ENCODE results near the gene TRABD2A.
"Not testable (repeated sequence)": the region's sequence is repeated elsewhere in the genome, so short reads cannot be mapped to it uniquely, and the experiment has no call there.

The TRABD2A gene

GRCh38 chr2:84882414-84882738 is 1.5 kb upstream of the TRABD2A start:
- in situ Hi-C loops (cut with MboI; ENCODE audit: low sequenced_read_pairs) = no loop called here

DNA sequence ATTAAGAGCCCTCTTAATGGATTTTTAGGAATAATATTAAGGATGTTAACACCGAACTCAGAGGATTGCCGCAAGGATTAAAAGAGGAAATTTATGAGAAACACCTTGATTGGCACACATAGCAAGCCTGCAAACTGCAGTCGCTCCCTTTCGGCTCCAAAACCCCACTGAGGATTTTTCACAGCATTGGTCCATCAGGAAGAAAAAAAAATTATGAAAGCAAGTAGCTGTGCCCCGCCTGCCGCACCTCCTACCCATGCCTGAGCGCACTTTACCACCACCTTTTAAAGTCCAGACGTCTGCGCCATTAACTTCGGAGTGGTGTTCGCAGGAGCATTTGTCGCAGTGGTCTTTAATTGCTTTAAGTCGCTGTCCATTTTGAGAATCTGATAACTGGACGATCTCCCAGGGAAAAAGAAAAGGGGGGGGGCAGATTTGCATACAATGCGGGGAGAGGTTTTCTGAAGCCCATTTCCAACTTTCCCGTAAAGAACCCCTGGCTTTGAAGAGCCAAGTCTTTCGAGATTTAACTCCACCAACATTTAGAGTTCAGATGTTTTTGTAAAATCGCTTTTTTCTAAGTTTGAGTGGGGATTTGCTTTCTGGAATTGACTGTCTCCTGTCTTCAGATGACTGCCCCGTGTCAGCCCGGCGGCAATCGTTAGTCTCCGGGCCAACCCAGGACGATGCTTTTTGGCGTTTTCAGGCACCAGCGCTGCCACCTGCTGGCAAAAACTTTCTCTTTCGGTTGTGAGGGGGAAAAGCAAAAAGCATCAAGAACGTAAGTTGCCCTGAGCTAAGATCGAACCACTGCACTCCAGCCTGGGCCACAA is 913 bp upstream of the TRABD2A start:
- in situ Hi-C loops (cut with MboI; ENCODE audit: low sequenced_read_pairs) = no loop called here

GRCh38 chr2:84880395-84880644 is 564 bp downstream of the TRABD2A start:
- in situ Hi-C loops (cut with MboI; ENCODE audit: low sequenced_read_pairs) = no loop called here

DNA sequence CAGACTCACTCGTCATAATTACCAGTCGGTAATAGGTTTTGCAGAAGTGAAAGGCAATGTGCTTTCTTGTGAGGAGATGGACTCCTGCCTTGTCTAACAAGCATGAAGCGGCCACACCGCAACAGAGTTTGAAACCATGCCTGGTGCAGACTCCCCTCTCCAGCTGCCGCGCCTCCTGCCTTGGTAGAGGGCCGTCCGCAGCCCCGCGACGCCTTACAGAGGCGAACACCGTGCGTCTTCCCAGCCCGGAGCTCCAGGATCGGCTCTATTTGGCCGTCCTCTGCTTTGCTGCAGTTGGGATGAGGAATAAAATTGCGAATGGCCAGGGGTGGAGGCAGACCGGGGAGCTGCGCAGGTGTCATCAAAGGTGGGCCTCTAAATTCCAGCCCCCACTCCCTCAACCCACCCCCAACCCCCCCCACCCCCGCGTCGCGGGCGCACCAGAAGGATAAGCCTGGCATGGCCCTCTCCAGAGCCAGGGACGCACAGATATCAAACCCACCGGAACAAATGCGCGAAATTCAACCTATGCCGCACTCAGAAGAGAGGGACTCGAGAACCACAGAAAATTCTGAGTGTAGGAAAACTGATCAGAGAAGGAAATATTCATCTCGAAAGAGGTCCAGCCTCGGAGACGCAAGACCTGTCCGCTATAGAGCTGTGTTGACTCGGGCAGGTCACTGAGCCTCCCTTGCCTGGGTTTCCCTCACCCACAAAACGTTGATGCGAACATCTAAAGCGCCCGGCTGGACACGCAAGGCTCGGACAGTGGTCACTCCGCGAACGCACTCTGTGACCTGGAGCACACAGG is 1.1 kb downstream of the TRABD2A start:
- in situ Hi-C loops (cut with MboI; ENCODE audit: low sequenced_read_pairs) = no loop called here

DNA sequence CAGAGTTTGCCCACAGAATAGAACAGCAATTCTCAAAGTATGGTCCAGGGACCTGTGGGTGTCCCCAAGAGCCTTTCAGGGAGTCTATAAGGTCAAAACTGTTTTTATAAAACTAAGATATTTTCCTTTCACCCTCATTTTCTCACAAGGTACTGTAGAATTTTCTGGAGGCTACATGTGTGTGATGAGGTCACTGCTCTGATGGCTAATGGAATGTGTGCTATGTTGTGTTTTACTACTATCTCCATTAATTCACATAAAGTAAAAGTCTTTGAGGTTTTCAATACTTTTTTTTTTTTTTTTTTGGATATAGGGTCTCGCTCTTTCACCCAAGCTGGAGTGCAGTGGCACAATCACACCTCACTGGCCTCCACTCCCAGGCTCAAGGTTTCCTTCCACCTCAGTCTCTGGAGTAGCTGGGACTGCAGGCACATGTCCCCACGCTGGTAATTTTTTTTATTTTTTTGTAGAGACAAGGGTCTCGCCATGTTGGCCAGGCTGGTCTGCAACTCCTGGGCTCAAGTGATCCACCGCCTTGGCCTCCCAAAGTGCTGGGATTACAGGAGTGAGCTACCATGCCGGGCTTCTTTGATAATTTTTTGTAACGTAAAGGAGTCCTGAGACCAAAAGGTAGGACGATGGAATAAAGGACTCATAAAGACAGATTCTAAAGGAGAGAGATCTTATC is 1.8 kb downstream of the TRABD2A start:
- in situ Hi-C loops (cut with MboI; ENCODE audit: low sequenced_read_pairs) = no loop called here

DNA sequence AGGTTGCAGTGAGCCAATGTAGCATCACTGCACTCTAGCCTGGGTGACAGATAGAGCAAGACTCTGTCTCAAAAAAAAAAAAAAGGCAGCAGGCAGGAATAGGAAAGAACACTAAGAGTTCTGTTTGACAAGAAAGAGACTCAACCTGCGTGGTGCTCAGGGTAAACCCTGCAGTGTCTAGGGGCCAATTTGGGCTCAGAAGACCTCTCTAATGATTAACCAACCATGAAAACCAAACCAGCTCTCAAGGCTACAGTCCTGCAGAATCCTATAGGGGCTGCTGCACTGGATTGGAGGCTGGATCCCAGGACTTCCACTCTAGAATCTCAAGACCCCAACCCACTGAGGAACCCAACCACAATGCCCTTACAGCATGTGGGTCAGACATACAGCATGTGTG is 2.4 kb downstream of the TRABD2A start:
- in situ Hi-C loops (cut with MboI; ENCODE audit: low sequenced_read_pairs) = no loop called here

DNA sequence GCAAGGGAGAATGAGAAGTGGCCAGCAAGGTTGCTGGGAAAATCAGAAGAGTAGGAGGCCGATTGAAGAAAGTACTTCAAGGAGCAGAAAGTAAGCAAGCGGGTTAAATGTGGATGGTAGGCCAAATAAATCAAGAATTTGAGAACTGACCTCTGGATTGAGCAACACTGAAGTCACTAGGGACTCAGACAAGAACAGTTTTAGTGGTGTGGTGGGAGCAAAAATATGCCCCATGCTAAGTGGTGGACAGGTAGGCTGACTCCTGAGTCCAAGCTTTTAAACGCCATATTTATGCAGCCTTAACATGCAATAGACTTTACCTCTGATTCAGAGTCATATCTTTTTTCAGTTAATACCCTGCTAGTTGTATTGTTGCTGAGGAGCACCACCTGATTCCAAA is 4.5 kb downstream of the TRABD2A start:
- in situ Hi-C loops (cut with MboI; ENCODE audit: low sequenced_read_pairs) = no loop called here

DNA sequence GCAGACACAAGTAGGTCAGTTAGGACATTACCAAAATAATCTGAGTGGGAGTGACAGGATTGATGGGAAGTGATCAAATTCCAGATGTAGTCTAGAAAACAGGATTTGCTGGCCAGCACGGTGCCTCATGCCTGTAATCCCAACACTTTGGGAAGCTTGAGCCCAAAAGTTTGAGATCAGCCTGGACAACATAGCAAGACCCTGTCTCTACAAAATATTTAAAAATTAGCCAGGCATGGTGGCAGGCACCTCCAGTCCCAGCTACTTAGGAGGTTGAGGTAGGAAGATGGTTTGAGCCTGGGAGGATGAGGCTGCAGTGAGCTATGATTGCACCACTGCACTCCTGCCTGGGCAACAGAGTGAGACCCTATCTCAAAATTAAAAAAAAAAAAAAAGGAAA is 5.3 kb downstream of the TRABD2A start:
- in situ Hi-C loops (cut with MboI; ENCODE audit: low sequenced_read_pairs) = not testable (repeated sequence)

DNA sequence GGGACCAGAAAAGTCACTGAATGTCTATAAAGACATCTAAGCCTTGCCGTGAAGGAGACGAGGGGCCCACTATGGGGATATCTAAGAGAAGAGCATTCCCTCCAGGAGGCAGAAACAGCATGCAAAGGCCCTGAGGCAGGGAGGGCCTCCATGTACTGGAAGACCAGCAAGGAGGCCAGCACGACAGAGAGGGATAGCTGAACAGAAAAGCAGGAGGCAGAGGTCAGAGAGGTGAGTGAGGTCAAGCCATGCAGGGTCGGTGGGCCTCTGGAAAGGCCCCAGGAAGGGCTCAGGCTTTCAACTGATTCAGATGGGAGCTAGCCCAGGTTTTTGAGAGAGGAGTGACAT is 5.7 kb downstream of the TRABD2A start:
- in situ Hi-C loops (cut with MboI; ENCODE audit: low sequenced_read_pairs) = no loop called here

DNA sequence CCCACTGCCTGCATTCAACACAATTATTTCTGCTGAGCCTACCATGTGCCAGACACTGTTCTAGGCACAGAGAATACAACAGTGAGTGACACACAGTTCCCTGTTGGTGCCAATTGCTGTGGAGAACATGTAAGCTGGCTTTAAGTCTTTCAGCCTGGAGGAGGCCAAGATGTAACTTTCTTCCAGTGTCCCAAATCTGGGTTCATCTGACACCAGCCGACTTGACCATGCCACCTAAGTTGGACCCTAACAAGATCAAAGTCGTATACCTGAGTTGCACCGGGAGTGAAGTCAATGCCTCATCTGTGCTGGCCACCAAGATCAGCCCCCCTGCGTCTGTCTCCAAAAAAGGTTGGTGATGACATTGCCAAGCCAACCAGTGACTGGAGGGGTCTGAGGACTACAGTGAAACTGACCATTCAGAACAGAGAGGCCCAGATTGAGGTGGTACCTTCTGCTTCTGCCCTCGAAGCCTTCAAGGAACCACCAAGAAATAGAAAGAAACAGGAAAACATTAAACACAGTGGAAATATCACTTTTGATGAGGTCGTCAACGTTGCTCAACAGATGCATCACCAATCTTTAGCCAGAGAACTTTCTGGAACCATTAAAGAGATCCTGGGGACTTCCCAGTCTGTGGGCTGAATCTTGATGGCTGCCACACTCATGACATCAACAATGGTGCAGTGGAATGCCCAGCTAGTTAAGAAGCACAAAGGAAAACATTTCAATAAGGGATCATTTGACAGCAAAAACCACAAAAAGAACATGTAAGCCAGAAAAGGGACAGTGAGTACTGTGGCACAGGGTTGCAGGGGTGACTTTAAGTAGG is 6.3 kb downstream of the TRABD2A start:
- in situ Hi-C loops (cut with MboI; ENCODE audit: low sequenced_read_pairs) = no loop called here

- in situ Hi-C loops (cut with MboI; ENCODE audit: low sequenced_read_pairs) = no loop called here
These were observed 7.5 kb downstream of the TRABD2A start for GRCh38 chr2:84873350-84873749.

DNA sequence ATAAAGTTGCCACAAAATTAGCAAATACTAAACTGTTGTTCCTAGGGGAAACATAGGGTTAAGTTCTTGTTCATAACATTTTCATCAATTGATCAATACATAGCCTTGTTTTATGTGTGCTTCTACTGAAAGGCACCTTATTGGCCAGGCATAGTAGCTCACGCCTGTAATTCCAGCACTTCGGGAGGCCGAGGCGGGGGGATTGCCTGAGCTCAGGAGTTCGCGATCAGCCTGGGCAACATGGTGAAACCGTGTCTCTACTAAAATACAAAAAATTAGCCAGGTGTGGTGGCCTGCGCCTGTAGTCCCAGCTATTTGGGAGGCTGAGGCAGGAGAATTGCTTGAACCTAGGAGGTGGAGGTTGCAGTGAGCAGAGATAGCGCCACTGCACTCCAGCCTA is 8.2 kb downstream of the TRABD2A start:
- in situ Hi-C loops (cut with MboI; ENCODE audit: low sequenced_read_pairs) = not testable (repeated sequence)

- in situ Hi-C loops (cut with MboI; ENCODE audit: low sequenced_read_pairs) = no loop called here
These were observed 10.6 kb downstream of the TRABD2A start for GRCh38 chr2:84870306-84870705.

DNA sequence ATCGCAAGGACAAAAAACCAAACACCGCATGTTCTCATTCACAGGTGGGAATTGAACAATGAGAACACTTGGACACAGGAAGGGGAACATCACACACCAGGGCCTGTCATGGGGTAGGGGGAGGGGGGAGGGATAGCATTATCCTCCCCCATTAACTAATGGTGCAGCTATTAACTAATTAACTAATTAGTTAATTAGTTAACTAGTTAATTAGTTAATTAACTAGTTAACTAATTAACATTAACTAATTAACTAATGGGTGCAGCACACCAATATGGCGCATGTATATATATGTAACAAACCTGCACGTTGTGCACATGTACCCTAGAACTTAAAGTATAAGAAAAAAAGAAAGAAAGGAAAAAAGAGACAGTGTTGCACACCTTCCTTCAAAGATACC is 12.6 kb downstream of the TRABD2A start:
- in situ Hi-C loops (cut with MboI; ENCODE audit: low sequenced_read_pairs) = not testable (repeated sequence)

- in situ Hi-C loops (cut with MboI; ENCODE audit: low sequenced_read_pairs) = no loop called here
These were observed 14.8 kb downstream of the TRABD2A start for GRCh38 chr2:84866122-84866521.

- in situ Hi-C loops (cut with MboI; ENCODE audit: low sequenced_read_pairs) = no loop called here
These were observed 15.6 kb downstream of the TRABD2A start for GRCh38 chr2:84865181-84865783.

DNA sequence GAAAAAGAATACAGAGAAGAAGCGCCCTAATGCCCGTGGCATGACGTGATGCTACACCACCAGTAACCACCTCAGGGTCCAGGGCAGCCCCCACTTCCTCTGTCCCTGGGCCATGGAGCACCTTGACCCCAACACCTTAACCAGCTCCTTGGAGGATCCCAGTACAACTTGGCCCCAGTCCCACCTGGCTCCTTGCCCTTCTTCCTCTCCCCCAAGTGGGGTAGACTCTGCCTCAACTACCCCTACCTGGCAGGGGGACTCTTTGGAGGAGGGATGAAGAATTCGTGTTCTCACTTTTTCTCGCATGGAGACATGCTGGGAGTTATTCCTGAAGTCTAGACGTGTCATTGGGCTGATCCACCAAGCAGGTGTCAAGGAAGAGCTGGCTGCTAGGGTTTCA is 18.9 kb downstream of the TRABD2A start:
- in situ Hi-C loops (cut with MboI; ENCODE audit: low sequenced_read_pairs) = no loop called here

GRCh38 chr2:84861539-84861938 is 19.3 kb downstream of the TRABD2A start:
- in situ Hi-C loops (cut with MboI; ENCODE audit: low sequenced_read_pairs) = no loop called here

DNA sequence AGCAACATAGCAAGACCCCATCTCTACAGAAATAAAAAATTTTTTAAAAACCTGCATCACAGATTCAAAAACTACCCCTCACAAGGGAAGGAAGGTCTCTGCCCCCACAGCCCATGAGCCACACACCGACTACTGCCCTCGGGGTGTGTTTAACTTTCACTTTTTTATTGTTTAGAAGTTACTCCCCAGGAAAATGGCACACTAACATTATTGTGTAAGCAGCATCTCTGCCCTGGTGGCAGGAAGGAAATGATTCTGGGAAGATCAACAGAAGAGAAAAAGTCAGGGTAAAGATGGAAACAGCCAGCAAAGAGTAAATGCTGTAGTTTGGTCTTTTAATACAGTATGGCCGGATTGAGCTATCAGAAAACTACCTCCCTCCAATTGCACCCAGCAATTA is 21.9 kb downstream of the TRABD2A start:
- in situ Hi-C loops (cut with MboI; ENCODE audit: low sequenced_read_pairs) = no loop called here

DNA sequence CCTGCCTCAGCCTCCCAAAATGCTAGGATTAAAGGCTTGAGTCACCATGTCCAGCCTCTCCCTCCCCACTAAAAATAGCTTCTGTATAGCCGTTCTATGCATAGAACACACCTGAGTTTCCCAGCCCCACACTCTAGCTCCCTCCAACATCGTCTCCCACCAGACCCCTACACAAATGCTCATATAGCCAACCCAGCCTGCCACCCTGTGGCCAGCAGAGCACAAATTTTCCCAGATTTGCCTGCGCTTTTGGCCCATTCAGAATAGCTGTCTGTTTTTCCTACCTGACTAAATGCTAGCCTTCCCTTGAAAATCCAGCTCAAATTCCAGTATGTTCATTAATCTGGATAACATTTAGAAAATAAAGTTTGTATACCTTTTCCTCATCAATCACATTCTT is 22.8 kb downstream of the TRABD2A start:
- in situ Hi-C loops (cut with MboI; ENCODE audit: low sequenced_read_pairs) = no loop called here

DNA sequence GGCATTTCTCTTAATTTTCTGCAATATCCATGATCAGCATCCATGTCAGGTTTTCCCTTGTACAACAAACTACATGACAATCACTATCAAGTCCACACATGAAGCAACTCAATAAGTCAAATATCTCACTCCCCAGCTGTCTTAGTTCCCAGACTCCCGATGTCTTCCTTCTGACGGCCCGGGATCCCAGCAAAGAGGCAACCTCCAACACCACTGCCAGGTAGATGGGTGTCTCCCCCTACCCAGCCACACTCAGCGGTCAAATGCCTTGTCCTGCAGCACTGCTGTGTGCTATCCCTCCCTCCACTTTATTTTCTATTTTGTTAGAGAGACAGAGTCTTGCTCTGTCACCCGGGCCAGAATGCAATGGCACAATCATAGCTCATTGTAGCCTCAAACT is 23.3 kb downstream of the TRABD2A start:
- in situ Hi-C loops (cut with MboI; ENCODE audit: low sequenced_read_pairs) = no loop called here
